SU-DHL-6 (cell line): ENCODE results near the gene FSTL1.

Experiments
- EZH2phosphoT487 ChIP-seq: fragments of 200-600 bp; sonication (generic), shearing (Covaris generic); conservative IDR thresholded peaks from 2 replicates; pipeline ENCODE4 v1.6.1; 2018; ENCODE audit warnings: mild to moderate bottlenecking, antibody characterized with exemption, low read length, moderate library complexity, mixed read lengths
- TF ChIP-seq, protein P1 (sequence below): fragments of 200-600 bp; sonication (generic); IDR thresholded peaks from one replicate; pipeline ENCODE4 v1.5.1; 2017; ENCODE audit warnings: antibody characterized with exemption, mild to moderate bottlenecking, low read length, moderate library complexity; ENCODE audit not compliant: insufficient read depth, poor library complexity, severe bottlenecking

DNA sequence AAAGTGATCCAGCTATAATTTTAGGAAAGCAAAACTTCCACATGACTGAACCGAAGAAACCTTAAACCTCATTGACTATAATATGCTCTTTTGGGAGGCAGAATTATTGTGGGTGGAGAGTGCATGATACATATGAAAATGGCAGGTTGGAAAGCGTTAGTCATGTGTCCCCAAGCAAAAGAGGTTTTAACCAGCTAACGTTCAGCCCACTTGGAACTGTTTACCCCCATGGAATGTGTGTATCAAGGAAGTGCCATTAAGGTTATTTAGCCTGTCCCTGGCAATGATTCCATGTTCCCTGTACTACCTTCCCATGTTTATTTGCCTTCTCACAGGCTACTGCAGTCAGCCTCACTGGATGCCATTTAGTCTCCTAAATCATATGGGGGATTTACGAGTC lies 57.5 kb downstream of the FSTL1 start:
- TF ChIP-seq, protein P1, sequence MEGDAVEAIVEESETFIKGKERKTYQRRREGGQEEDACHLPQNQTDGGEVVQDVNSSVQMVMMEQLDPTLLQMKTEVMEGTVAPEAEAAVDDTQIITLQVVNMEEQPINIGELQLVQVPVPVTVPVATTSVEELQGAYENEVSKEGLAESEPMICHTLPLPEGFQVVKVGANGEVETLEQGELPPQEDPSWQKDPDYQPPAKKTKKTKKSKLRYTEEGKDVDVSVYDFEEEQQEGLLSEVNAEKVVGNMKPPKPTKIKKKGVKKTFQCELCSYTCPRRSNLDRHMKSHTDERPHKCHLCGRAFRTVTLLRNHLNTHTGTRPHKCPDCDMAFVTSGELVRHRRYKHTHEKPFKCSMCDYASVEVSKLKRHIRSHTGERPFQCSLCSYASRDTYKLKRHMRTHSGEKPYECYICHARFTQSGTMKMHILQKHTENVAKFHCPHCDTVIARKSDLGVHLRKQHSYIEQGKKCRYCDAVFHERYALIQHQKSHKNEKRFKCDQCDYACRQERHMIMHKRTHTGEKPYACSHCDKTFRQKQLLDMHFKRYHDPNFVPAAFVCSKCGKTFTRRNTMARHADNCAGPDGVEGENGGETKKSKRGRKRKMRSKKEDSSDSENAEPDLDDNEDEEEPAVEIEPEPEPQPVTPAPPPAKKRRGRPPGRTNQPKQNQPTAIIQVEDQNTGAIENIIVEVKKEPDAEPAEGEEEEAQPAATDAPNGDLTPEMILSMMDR, result no peak
- TF ChIP-seq EZH2phosphoT487, result no peak
